PC-3 (cell line): Measurements from ENCODE around the gene ACVR1. TPM values are rescaled to one million over a fixed set of nuclear protein-coding genes. Genes with fewer than 3 reads are reported as not detected.

ENCODE experiments used
- ATAC-seq: fragments of 200-7000 bp; cut with Tn5 transposase; 2 replicates; pipeline ENCODE4 v1.9.1; 2020; ENCODE audit warnings: mild to moderate bottlenecking, moderate library complexity
- BruUV-seq: library from RNA; stranded (reverse); fragments of 400-500 nt; replicated peaks from 2 replicates; lab custom pipeline; 2021; lab: Mats Ljungman, UMichigan
- CTCF ChIA-PET: fragments of 300-600 bp; sonication (Branson Sonifier 250); formaldehyde crosslinking; loops from one replicate; lab custom pipeline; 2022; ENCODE audit warnings: antibody characterized with exemption; lab: Charles Lee
- POLR2A ChIA-PET: fragments of 300-600 bp; sonication (Branson Sonifier 250); formaldehyde crosslinking; loops from one replicate; lab custom pipeline; 2022; ENCODE audit warnings: antibody characterized with exemption; ENCODE audit not compliant: unreplicated experiment; lab: Charles Lee
- DNase-seq: peaks from one replicate; pipeline ENCODE4 v3.0.0-alpha.2; 2015
- H2AFZ ChIP-seq: fragments of 300-600 bp; sonication (generic); 2 replicates; pipeline ENCODE4 v1.6.0; 2016; ENCODE audit warnings: antibody characterized with exemption, low read length
- H3F3A ChIP-seq: fragments of 300-600 bp; sonication (generic); one replicate; pipeline ENCODE4 v1.6.0; 2017; ENCODE audit warnings: antibody characterized with exemption, low read length, control low read depth, mild to moderate bottlenecking; ENCODE audit not compliant: unreplicated experiment
- H3K27ac ChIP-seq: fragments of 300-600 bp; sonication (generic); 2 replicates; pipeline ENCODE4 v1.5.1; 2016; ENCODE audit warnings: mild to moderate bottlenecking, low read length
- H3K27me3 ChIP-seq: fragments of 300-600 bp; sonication (generic); 2 replicates; pipeline ENCODE4 v1.6.1; 2016; ENCODE audit warnings: low read length, mixed read lengths
- H3K36me3 ChIP-seq: fragments of 300-600 bp; sonication (generic); 2 replicates; pipeline ENCODE4 v1.6.1; 2016; ENCODE audit warnings: low read depth, mixed run types, low read length, mixed read lengths
- H3K4me1 ChIP-seq: fragments of 300-600 bp; sonication (generic); 2 replicates; pipeline ENCODE4 v1.5.1; 2016; ENCODE audit warnings: low read length; ENCODE audit not compliant: insufficient read depth
- H3K4me2 ChIP-seq: fragments of 300-600 bp; sonication (generic); 2 replicates; pipeline ENCODE4 v1.6.0; 2016; ENCODE audit warnings: low read length
- H3K4me3 ChIP-seq: fragments of 300-600 bp; sonication (generic); 2 replicates; pipeline ENCODE4 v1.5.1; 2016; ENCODE audit warnings: mild to moderate bottlenecking, low read length, mixed read lengths
- H3K79me2 ChIP-seq: fragments of 300-600 bp; sonication (generic); 2 replicates; pipeline ENCODE4 v1.6.1; 2017; ENCODE audit warnings: low read length, mixed read lengths
- H3K9ac ChIP-seq: fragments of 300-600 bp; sonication (generic); 2 replicates; pipeline ENCODE4 v1.6.0; 2016; ENCODE audit warnings: mild to moderate bottlenecking, low read length
- H3K9me2 ChIP-seq: fragments of 300-600 bp; sonication (generic); replicated peaks from 2 replicates; pipeline ENCODE4 v1.6.1; 2016; ENCODE audit warnings: mixed run types, low read length, mixed read lengths
- H3K9me3 ChIP-seq: fragments of 300-600 bp; sonication (generic); 2 replicates; pipeline ENCODE4 v1.6.1; 2016; ENCODE audit warnings: low read length, mixed read lengths
- H4K20me1 ChIP-seq: fragments of 300-600 bp; sonication (generic); 2 replicates; pipeline ENCODE4 v1.6.1; 2016; ENCODE audit warnings: low read length, mixed read lengths
- CTCF ChIP-seq: fragments of 300-600 bp; sonication (generic); conservative IDR thresholded peaks from 2 replicates; pipeline ENCODE4 v1.5.1; 2017; ENCODE audit warnings: antibody characterized with exemption, low read depth, mild to moderate bottlenecking, low read length
- EZH2 ChIP-seq: fragments of 300-600 bp; sonication (generic); IDR thresholded peaks from one replicate; pipeline ENCODE4 v1.6.1; 2017; ENCODE audit warnings: antibody characterized with exemption, mild to moderate bottlenecking, low read length; ENCODE audit not compliant: unreplicated experiment
- EZH2phosphoT487 ChIP-seq: fragments of 300-600 bp; sonication (generic); IDR thresholded peaks from 2 replicates; pipeline ENCODE4 v1.6.1; 2018; ENCODE audit warnings: mild to moderate bottlenecking, antibody characterized with exemption, low read length, borderline replicate concordance
- intact Hi-C: fragments of 100-400 bp; cut with micrococcal nuclease; formaldehyde crosslinking; loops from 2 replicates; pipeline ENCODE4 v1.9.0; 2023
- total RNA-seq: library from RNA; depleted of rRNA; stranded (reverse); fragments of >200 nt; gene quantifications from 2 replicates; pipeline ENCODE4 v1.2.3, GENCODE V29; 2014

ACVR1 gene
- total RNA-seq, 1 experiment from 2014 or later, result 6.7 TPM

- Histone ChIP-seq H3K9me2 (no peaks in the 10 kb centered on the region), H3F3A (no peaks in the 10 kb centered on the region), H3K4me2 (no peak overlapping the region), H3K27ac (no peak overlapping the region), H3K79me2 (no peaks in the 10 kb centered on the region), H3K4me1 (peaks cover 11% of the 10 kb centered on the region), H3K36me3 (no peaks in the 10 kb centered on the region), H2AFZ (no peak overlapping the region), H3K9me3 (no peaks in the 10 kb centered on the region), H3K4me3 (no peak overlapping the region), H4K20me1 (no peaks in the 10 kb centered on the region), H3K9ac (no peak overlapping the region), H3K27me3 (no peaks in the 10 kb centered on the region)
- CTCF ChIA-PET, result interaction anchor here (0.5 to 0.6 kb wide), 2 partner anchors 83 to 1168 kb away, joined by 4 to 5 read pairs; partner anchors contain the start of gene ACVR1
- ATAC-seq (peak; percentile 59), DNase-seq (peak; percentile 21)
- TF ChIP-seq EZH2phosphoT487, result no peak
- TF ChIP-seq EZH2, result no peak
- TF ChIP-seq CTCF, result peak; percentile 35; the same call in 1 of the 2 replicates
- no TSS peak for BruUV-seq
- POLR2A ChIA-PET, result no interaction called here
- intact Hi-C loops, result no loop called here
Observed at GRCh38 chr2:157793053-157793612, 83.0 kb downstream of the ACVR1 start.

GRCh38 chr2:157792335-157793052 lies 83.6 kb downstream of the ACVR1 start:
- Histone ChIP-seq H3K27me3 (no peaks in the 10 kb centered on the region), H4K20me1 (no peaks in the 10 kb centered on the region), H3K4me2 (no peak overlapping the region), H3K36me3 (no peaks in the 10 kb centered on the region), H3K79me2 (no peaks in the 10 kb centered on the region), H3K9me3 (no peaks in the 10 kb centered on the region), H3K4me1 (peaks cover 11% of the 10 kb centered on the region), H3K4me3 (no peak overlapping the region), H3K9me2 (no peaks in the 10 kb centered on the region), H3F3A (no peaks in the 10 kb centered on the region), H3K9ac (no peak overlapping the region), H2AFZ (no peak overlapping the region), H3K27ac (no peak overlapping the region)
- TF ChIP-seq EZH2phosphoT487 (no peak), EZH2 (no peak), CTCF (no peak)
- POLR2A ChIA-PET, result no interaction called here
- intact Hi-C loops, result no loop called here
- ATAC-seq (peak; percentile 79), DNase-seq (peak; percentile 50)
- CTCF ChIA-PET, result no interaction called here
- no TSS peak for BruUV-seq

- no peak overlapping the region for H3K27ac ChIP-seq
- TF ChIP-seq CTCF (no peak), EZH2 (no peak), EZH2phosphoT487 (no peak)
- H3K27me3 ChIP-seq, result no peaks in the 10 kb centered on the region
- no peaks in the 10 kb centered on the region for H3K9me2 ChIP-seq
- H3K4me3 ChIP-seq, result no peak overlapping the region
- H3K4me2 ChIP-seq, result no peak overlapping the region
- H3K36me3 ChIP-seq, result no peaks in the 10 kb centered on the region
- H3K9me3 ChIP-seq, result no peaks in the 10 kb centered on the region
- no peaks in the 10 kb centered on the region for H3K79me2 ChIP-seq
- CTCF ChIA-PET, result interaction anchor here (0.5 kb wide), 1 partner anchor 164 kb away, joined by 4 read pairs; no protein-coding TSS in a partner anchor
- ATAC-seq (no peak), DNase-seq (no peak)
- POLR2A ChIA-PET, result no interaction called here
- no peak overlapping the region for H3K9ac ChIP-seq
- H4K20me1 ChIP-seq, result no peaks in the 10 kb centered on the region
- H3K4me1 ChIP-seq, result peaks cover 11% of the 10 kb centered on the region
- H2AFZ ChIP-seq, result no peak overlapping the region
- intact Hi-C loops, result no loop called here
- H3F3A ChIP-seq, result no peaks in the 10 kb centered on the region
- no TSS peak for BruUV-seq
Observed at GRCh38 chr2:157790780-157791179, 85.3 kb downstream of the ACVR1 start.
